Calu3 (cell line): ENCODE measurements around the gene XAB2. TPM values are rescaled to one million over a fixed set of nuclear protein-coding genes. Genes with fewer than 3 reads are reported as not detected.

Experiments used
- BruUV-seq: library from RNA; stranded (reverse); fragments of 400-500 nt; replicated peaks from 2 replicates; lab custom pipeline; 2021; lab: Mats Ljungman, UMichigan
- CTCF ChIA-PET: fragments of 300-600 bp; sonication (Branson Sonifier 250); formaldehyde crosslinking; loops from one replicate; lab custom pipeline; 2022; ENCODE audit warnings: antibody characterized with exemption; lab: Charles Lee
- DNase-seq: peaks from one replicate; pipeline ENCODE4 v3.0.0; 2022
- H3K27ac Mint-ChIP-seq: one replicate; pipeline ENCODE4 v1.8.0; 2022; ENCODE audit warnings: mixed read lengths; ENCODE audit not compliant: unreplicated experiment
- H3K27me3 Mint-ChIP-seq: one replicate; pipeline ENCODE4 v1.8.0; 2022; ENCODE audit warnings: mixed read lengths; ENCODE audit not compliant: unreplicated experiment
- H3K36me3 Mint-ChIP-seq: one replicate; pipeline ENCODE4 v1.8.0; 2022; ENCODE audit warnings: mild to moderate bottlenecking, moderate library complexity, mixed read lengths; ENCODE audit not compliant: insufficient read depth, unreplicated experiment
- H3K4me1 Mint-ChIP-seq: one replicate; pipeline ENCODE4 v1.8.0; 2022; ENCODE audit warnings: mild to moderate bottlenecking, low read depth, mixed read lengths; ENCODE audit not compliant: unreplicated experiment
- H3K4me3 Mint-ChIP-seq: one replicate; pipeline ENCODE4 v1.8.0; 2022; ENCODE audit warnings: mild to moderate bottlenecking, low read depth, moderate library complexity, mixed read lengths; ENCODE audit not compliant: unreplicated experiment
- H3K9me3 Mint-ChIP-seq: one replicate; pipeline ENCODE4 v1.8.0; 2022; ENCODE audit warnings: low read depth, mixed read lengths; ENCODE audit not compliant: unreplicated experiment
- CTCF ChIP-seq: fragments of 200-600 bp; IDR thresholded peaks from one replicate; pipeline ENCODE4 v1.8.0; 2022; ENCODE audit warnings: antibody characterized with exemption; ENCODE audit not compliant: unreplicated experiment
- intact Hi-C: fragments of 100-400 bp; cut with micrococcal nuclease; formaldehyde crosslinking; loops from one replicate; pipeline ENCODE4 v1.10.0; 2022; ENCODE audit not compliant: unreplicated experiment
- total RNA-seq: library from RNA; stranded (reverse); gene quantifications from 2 replicates; pipeline ENCODE4 v1.2.3, GENCODE V29; 2022

XAB2 gene
- total RNA-seq, 1 experiment from 2014 or later: 33.0 TPM

GRCh38 chr19:7662657-7663056 is 33.3 kb upstream of the XAB2 start:
- Mint-ChIP-seq H3K36me3 (no peaks in the 10 kb centered on the region), H3K4me3 (no peak overlapping the region), H3K27ac (no peak overlapping the region), H3K4me1 (no peaks in the 10 kb centered on the region), H3K9me3 (no peaks in the 10 kb centered on the region), H3K27me3 (no peaks in the 10 kb centered on the region)
- no TSS peak for BruUV-seq
- DNase-seq: no peak
- TF ChIP-seq CTCF: no peak
- intact Hi-C loops: no loop called here
- CTCF ChIA-PET: no interaction called here

DNA sequence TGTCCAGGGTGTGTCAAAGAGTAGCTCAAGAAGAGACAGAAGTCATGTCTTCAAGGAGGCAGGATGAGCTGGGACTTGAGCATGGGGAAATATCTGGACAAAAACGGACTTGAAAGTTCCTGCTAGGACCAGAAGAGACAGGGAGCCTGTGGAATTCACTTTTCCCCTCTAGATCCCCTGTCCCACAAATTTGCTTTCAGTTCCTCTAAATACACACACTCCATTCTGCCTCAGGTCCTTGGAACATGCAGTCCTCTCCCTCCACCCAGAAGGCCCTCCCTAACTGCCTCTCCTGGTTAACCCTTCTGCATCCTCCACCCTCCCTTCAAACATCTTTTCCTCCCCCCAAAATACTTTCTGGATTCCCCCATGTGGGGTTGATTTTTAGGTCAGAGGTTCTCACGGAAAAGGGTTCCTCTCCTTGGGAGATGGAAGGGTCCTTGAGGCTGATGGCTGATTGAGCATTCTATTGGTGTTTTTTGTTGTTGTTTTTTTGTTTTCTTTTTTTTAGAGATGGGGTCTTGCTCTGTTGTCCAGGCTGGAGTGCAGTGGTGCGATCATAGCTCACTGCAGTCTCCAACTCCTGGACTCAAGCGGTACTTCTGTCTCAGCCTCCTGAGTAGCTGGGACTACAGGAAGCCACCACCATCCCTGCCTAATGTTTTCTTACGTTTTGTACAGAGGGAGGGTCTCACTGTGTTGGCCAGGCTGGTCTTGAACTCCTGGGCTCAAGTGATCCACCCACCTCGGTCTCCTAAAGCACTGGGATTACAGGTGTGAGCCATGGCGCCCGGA is 32.6 kb upstream of the XAB2 start:
- no peak for TF ChIP-seq CTCF
- intact Hi-C loops: no loop called here
- no peaks in the 10 kb centered on the region for H3K9me3 Mint-ChIP-seq
- H3K4me1 Mint-ChIP-seq: no peaks in the 10 kb centered on the region
- no peak overlapping the region for H3K27ac Mint-ChIP-seq
- DNase-seq: no peak
- no peaks in the 10 kb centered on the region for H3K36me3 Mint-ChIP-seq
- BruUV-seq: no TSS peak
- H3K4me3 Mint-ChIP-seq: no peak overlapping the region
- H3K27me3 Mint-ChIP-seq: no peaks in the 10 kb centered on the region
- CTCF ChIA-PET: no interaction called here

DNA sequence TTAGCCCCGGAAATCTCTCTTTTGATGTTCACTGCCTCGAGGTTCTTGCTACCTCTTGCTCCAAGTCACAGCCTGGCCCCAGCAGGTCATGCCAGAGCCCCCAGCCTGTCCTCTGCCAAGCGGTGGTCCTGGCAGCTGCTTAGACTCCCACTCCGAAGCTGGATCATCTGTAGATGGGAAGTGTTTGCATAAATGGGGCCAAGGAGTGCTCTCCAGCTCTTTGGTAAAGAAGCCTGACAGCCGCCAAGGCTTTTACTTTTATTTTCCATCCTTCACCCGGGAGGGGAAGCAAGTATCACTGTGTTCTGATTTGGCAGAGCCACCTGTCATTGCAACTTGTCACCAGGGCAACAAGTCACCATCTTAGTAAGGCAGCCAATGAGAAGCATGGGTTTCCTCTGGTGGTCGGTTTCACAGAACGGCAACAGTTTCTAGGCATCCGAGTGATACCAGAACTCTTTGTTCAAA is 28.9 kb upstream of the XAB2 start:
- Mint-ChIP-seq H3K4me1 (peaks cover under 1% of the 10 kb centered on the region), H3K27ac (no peak overlapping the region), H3K4me3 (no peak overlapping the region), H3K36me3 (peaks cover under 1% of the 10 kb centered on the region), H3K9me3 (no peaks in the 10 kb centered on the region), H3K27me3 (no peaks in the 10 kb centered on the region)
- intact Hi-C loops: no loop called here
- no peak for DNase-seq
- TF ChIP-seq CTCF: no peak
- no TSS peak for BruUV-seq
- CTCF ChIA-PET: no interaction called here

DNA sequence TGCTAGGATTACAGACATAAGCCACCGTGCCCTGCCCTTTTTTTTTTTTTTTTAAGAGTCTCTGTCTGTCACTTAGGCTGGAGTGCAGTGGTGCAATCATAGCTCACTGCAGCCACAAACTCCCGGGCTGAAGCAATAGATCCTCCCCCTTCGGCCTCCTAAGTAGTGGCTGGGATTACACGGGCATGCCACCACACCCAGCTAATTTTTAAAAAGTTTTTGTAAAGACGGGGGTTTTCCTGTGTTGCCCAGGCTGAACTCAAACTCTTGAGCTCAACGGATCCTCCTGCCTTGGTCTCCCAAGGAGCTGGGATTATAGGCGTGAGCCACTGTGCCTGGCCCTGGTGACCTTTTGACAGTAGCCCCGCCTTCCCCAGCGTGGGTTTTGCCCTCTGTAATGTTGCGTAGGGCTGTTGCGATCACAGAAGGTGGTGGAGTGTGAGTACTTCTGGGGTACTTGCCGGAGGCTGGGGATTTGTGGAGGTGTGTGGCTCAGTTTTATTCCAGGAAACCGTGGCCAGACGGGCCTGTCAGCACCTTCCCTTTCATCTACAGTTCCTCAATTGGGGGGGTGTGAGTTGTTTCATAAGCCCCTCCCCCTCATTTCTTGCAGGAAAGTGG is 27.9 kb upstream of the XAB2 start:
- H3K9me3 Mint-ChIP-seq: no peaks in the 10 kb centered on the region
- no peak for DNase-seq
- CTCF ChIA-PET: interaction anchor here (0.7 kb wide), 1 partner anchor 89 kb away, joined by 3 read pairs; no protein-coding TSS in a partner anchor
- intact Hi-C loops: no loop called here
- H3K4me3 Mint-ChIP-seq: no peak overlapping the region
- H3K36me3 Mint-ChIP-seq: peaks cover 7% of the 10 kb centered on the region
- BruUV-seq: no TSS peak
- H3K27ac Mint-ChIP-seq: no peak overlapping the region
- no peaks in the 10 kb centered on the region for H3K27me3 Mint-ChIP-seq
- TF ChIP-seq CTCF: no peak
- H3K4me1 Mint-ChIP-seq: peaks cover 11% of the 10 kb centered on the region
